HG03159 (cell line): Measurements from ENCODE around the gene RNASEH2A.
A peak's percentile ranks its signal among the peaks of the same experiment; 100 is the strongest.

Source experiments
- ATAC-seq: cut with Tn5 transposase; IDR thresholded peaks from one replicate; pipeline ENCODE4 v1.9.1; 2021; ENCODE audit warnings: mild to moderate bottlenecking, moderate library complexity; ENCODE audit not compliant: unreplicated experiment

Gene RNASEH2A

GRCh38 chr19:12782424-12783290, 23.7 kb upstream of the RNASEH2A start:
- ATAC-seq = no peak

- no peak for ATAC-seq
Observed at GRCh38 chr19:12783291-12783848, 23.0 kb upstream of the RNASEH2A start.

GRCh38 chr19:12783849-12784393, 22.5 kb upstream of the RNASEH2A start:
- no peak for ATAC-seq

DNA sequence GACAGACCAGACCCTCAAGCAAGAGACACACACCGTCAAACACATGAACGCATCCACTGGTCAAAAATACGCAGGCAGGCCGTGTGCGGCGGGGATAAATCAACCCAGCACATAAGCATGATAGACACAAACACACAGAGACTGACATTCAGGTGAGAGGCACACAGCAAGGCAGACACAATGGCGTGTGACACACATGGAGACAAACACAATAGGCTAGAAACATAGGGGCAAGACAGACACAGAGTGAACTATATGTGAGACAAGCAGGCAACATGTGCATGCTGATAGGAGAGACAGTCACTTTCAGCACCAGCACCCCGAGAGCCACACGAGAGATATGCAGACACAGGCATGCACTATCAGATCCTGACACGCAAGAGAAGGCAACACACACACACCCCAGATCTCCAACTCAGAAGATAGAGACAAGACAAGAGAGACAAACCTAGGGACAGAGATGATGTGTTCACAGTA, 22.0 kb upstream of the RNASEH2A start:
- no peak for ATAC-seq

GRCh38 chr19:12784871-12785430, 21.4 kb upstream of the RNASEH2A start:
- ATAC-seq = no peak

DNA sequence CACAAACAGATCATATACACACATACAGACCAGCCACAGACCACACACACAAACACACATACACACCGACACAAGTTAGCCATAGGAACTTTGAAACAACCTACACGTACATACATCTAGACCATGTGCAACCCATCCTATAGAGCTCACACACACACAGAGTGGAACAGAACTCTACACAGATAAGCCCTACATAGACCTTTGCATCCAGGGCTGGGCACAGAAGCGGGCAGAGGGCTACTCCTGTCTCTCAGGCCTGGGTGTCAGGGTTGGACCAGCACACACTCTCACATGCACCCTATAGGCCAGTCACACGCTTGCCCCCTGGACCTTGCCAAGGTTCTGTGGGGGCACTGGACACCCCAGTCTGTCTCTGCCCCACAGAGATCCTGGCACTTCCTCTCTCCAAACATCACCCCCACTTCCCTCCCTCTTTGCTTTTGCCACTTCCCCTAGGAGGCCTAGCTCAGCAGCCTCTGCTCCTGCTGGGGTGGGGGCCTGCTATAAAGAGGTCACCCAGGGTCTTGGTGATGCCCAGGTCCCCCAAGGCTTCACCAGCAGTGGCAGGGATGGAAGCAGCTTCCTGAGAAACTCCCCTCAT, 20.9 kb upstream of the RNASEH2A start:
- no peak for ATAC-seq

- ATAC-seq = no peak
Observed at GRCh38 chr19:12786141-12786870, 20.1 kb upstream of the RNASEH2A start.

DNA sequence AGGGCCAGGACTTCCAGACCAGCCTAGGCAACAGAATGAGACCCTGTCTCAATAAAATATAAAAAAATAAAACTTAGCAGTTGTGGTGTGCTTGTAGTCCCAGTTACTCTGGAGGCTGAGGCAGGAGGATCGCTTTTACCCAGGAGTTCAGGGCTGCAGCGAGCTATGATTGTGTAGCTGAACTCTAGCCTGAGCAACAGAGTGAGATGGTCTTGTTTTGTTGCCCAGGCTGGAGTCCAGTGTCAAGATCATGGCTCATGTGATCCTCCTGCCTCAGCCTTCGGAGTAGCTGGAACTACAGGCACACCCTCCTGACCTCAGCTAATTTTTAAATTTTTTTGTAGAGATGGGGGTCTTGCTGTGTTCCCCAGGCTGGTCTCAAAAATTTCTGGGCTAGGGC, 19.4 kb upstream of the RNASEH2A start:
- no peak for ATAC-seq

DNA sequence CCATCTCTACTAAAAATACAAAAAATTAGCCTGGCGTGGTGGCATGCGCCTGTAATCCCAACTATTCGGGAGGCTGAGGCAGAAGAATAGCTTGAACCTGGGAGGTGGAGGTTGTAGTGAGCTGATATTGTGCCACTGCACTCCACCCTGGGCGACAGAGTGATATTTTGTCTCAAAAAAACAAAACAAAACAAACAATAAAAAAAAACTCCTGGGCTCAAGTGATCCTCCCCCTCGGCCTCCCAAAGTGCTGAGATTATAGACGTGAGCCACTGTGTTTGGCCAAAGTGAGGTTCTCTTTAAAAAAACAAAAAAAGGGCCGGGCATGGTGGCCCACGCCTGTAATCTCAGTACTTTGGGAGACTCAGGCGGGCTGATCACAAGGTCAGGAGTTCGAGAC, 18.9 kb upstream of the RNASEH2A start:
- no peak for ATAC-seq

DNA sequence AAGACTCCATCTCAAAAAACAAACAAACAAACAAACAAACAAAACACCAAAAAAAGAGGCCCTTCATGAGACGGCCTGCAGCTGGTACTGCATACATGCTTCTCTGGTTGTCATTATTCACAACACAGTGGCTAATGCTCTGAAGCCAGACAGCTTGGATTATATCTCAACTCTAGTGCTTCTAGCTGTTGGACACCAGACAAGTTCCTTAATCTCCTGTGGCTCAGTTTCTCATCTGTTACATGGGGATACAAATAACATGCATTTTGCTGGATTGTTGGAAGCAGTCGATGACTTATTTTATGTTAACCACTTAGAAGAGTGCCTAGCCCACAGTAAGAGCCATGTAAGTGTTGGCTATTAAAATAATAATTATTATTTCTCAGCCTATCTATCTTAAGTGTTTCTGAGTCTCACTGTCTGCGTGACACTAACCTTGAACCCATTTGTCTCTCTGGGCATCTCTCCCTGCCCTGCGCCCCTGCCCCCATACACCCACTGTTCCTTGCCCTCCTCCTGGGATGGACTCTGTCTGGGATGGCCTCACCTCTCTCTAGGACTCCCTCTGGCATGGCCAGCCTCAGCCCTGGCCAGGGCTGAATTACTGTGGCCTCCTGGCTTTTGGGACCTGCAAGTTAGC, 18.2 kb upstream of the RNASEH2A start:
- no peak for ATAC-seq

GRCh38 chr19:12788682-12789097, 17.7 kb upstream of the RNASEH2A start:
- ATAC-seq = no peak

GRCh38 chr19:12789098-12789903, 17.1 kb upstream of the RNASEH2A start:
- ATAC-seq = no peak

- ATAC-seq = peak; percentile 41
Observed at GRCh38 chr19:12789904-12790619, 16.3 kb upstream of the RNASEH2A start.

DNA sequence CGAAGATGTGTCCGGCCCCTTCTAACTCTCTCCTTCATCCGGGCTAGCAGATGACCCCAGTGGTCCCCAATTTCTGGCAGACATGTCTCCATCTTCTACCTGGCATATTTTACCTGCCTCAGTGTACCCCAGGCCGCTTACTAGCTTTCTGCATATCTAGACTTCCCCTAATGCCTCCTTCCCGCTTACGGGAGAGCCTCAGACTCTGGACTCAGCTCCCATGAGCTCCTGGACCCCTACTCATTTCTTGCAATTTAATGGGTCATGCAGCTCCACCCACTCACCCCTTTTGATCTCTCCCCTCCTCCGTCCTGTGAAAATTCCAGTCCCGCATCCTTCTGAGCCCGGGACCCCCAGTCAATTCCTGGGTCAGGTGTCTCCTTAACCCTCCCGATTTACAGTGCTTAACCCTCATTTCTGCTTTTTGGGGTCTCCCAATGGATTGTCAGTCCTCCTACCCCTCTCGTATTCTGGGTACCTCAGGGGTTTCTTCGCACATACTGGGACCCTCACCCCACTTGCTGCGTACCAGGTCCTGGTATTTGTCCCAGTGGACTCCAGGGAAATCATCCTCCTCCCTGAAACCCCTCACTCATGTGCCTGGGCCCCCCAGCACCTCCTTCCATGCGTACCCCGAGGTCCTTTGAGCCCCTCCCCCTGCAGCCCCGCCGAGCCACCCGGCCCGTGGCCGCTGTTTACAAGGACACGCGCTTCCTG, 15.6 kb upstream of the RNASEH2A start:
- no peak for ATAC-seq

- ATAC-seq = peak; percentile 30
Observed at GRCh38 chr19:12791345-12792050, 14.9 kb upstream of the RNASEH2A start, which contains the start of gene JUNB. Gene JUNB, plus strand, starts transcription at chr19:12791486. Its CDS starts 286 bp downstream, at chr19:12791772.

- no peak for ATAC-seq
Observed at GRCh38 chr19:12792051-12792852, 14.1 kb upstream of the RNASEH2A start.
